Liver (tissue), 9 donors: ENCODE data around the gene ASIC1. TPM values are rescaled to one million over a fixed set of nuclear protein-coding genes. Genes with fewer than 3 reads are reported as not detected.

Experiments used
- DNase-seq: peaks from one replicate; pipeline ENCODE4 v3.0.0-alpha.2; 2017; ENCODE audit warnings: low spot score
- H3K27ac ChIP-seq, 2 donors: one replicate each; pipeline ENCODE4 v1.7.0; 2013; ENCODE audit warnings: inconsistent platforms in 2 of 2, low read length in 2 of 2, control low read depth in 1 of 2, low read depth in 1 of 2, mild to moderate bottlenecking in 1 of 2
- H3K27me3 ChIP-seq, 4 donors: one replicate each; pipeline versions ENCODE4 v1.6.1 to v1.7.0; 2013; ENCODE audit warnings: low read length in 3 of 4, inconsistent platforms in 1 of 4, mild to moderate bottlenecking in 1 of 4, moderate library complexity in 1 of 4; ENCODE audit not compliant: control insufficient read depth in 4 of 4, insufficient read depth in 4 of 4
- H3K36me3 ChIP-seq, 4 donors: one replicate each; pipeline versions ENCODE4 v1.6.1 to v1.7.0; 2013; ENCODE audit warnings: low read length in 3 of 4, mild to moderate bottlenecking in 3 of 4, low read depth in 1 of 4, moderate library complexity in 1 of 4; ENCODE audit not compliant: control insufficient read depth in 4 of 4, insufficient read depth in 3 of 4
- H3K4me1 ChIP-seq, 4 donors: one replicate each; pipeline versions ENCODE4 v1.6.1 to v1.7.0; 2013; ENCODE audit warnings: low read length in 3 of 4, mild to moderate bottlenecking in 3 of 4, moderate library complexity in 1 of 4; ENCODE audit not compliant: control insufficient read depth in 4 of 4, insufficient read depth in 4 of 4
- H3K4me3 ChIP-seq, 3 donors: one replicate each; pipeline versions ENCODE4 v1.6.1 to v1.7.0; 2013; ENCODE audit warnings: low read length in 3 of 3, control low read depth in 1 of 3, low read depth in 1 of 3, mild to moderate bottlenecking in 1 of 3
- H3K9ac ChIP-seq, 2 donors: one replicate each; pipeline ENCODE4 v1.7.0; 2013; ENCODE audit warnings: low read length in 2 of 2, mild to moderate bottlenecking in 2 of 2, moderate library complexity in 2 of 2, control low read depth in 1 of 2, low read depth in 1 of 2
- H3K9me3 ChIP-seq, 4 donors: one replicate each; pipeline versions ENCODE4 v1.6.1 to v1.7.0; 2013; ENCODE audit warnings: low read length in 3 of 4; ENCODE audit not compliant: control insufficient read depth in 4 of 4
- EGR1 ChIP-seq, 2 donors: IDR thresholded peaks; 2 replicates each; pipeline ENCODE4 v1.6.1; 2016 to 2018; ENCODE audit warnings: antibody characterized with exemption in 2 of 2, low read depth in 2 of 2
- FOXA1 ChIP-seq: IDR thresholded peaks from 2 replicates; pipeline ENCODE4 v1.6.1; 2016; ENCODE audit warnings: antibody characterized with exemption
- FOXA2 ChIP-seq: IDR thresholded peaks from 2 replicates; pipeline ENCODE4 v1.6.1; 2016; ENCODE audit warnings: antibody characterized with exemption
- GABPA ChIP-seq, 2 donors: IDR thresholded peaks in 1 of 2; conservative IDR thresholded peaks in 1 of 2; 2 replicates each; pipeline ENCODE4 v1.6.1; 2016; ENCODE audit warnings: antibody characterized with exemption in 2 of 2, mild to moderate bottlenecking in 1 of 2, moderate library complexity in 1 of 2
- HNF4A ChIP-seq, 2 donors: conservative IDR thresholded peaks; 2 replicates each; pipeline ENCODE4 v1.6.1; 2016; ENCODE audit warnings: antibody characterized with exemption in 2 of 2, mild to moderate bottlenecking in 2 of 2
- HNF4G ChIP-seq: IDR thresholded peaks from 2 replicates; pipeline ENCODE4 v1.6.1; 2016; ENCODE audit warnings: antibody characterized with exemption
- JUND ChIP-seq, 2 donors: IDR thresholded peaks; 2 replicates each; pipeline ENCODE4 v1.6.1; 2016; ENCODE audit warnings: antibody characterized with exemption in 2 of 2
- NR2F2 ChIP-seq: IDR thresholded peaks from 2 replicates; pipeline ENCODE4 v1.6.1; 2016; ENCODE audit warnings: antibody characterized with exemption
- RAD21 ChIP-seq, 2 donors: IDR thresholded peaks; 2 replicates each; pipeline ENCODE4 v1.6.1; 2016; ENCODE audit warnings: antibody characterized with exemption in 2 of 2, mild to moderate bottlenecking in 2 of 2
- RXRA ChIP-seq, 2 donors: IDR thresholded peaks; 2 replicates each; pipeline ENCODE4 v1.6.1; 2017 to 2018; ENCODE audit warnings: antibody characterized with exemption in 2 of 2, mild to moderate bottlenecking in 1 of 2
- SP1 ChIP-seq: IDR thresholded peaks from 2 replicates; pipeline ENCODE4 v1.6.1; 2018; ENCODE audit warnings: antibody characterized with exemption, mild to moderate bottlenecking
- TAF1 ChIP-seq: conservative IDR thresholded peaks from 2 replicates; pipeline ENCODE4 v1.6.1; 2016; ENCODE audit warnings: antibody characterized with exemption, mild to moderate bottlenecking
- YY1 ChIP-seq: IDR thresholded peaks from 2 replicates; pipeline ENCODE4 v1.6.1; 2016; ENCODE audit warnings: antibody characterized with exemption, mild to moderate bottlenecking
- WGBS: extraction: QIAGEN DNeasy Blood & Tissue Kit; methylation state at CpG from one replicate; pipeline ENCODE4 v1.1.7; 2013; 5-methylcytosine and 5-hydroxymethylcytosine counted together
- polyA plus RNA-seq, 2 donors: library from polyadenylated mRNA; stranded (reverse) in 1 of 2; unstranded in 1 of 2; fragments of 200-250 nt in 1 of 2; fragments of >200 nt in 1 of 2; fragmentation: Nextera tagmentation in 1 of 2; extraction: Ambion mirVana in 1 of 2; gene quantifications; one replicate each; pipeline versions ENCODE4 v1.2.1 to v1.2.3, GENCODE V29; 2013 to 2015
- total RNA-seq, 2 donors: library from RNA; depleted of rRNA; stranded (reverse); fragments of >200 nt; gene quantifications; one replicate each; pipeline ENCODE4 v1.2.3, GENCODE V29; 2014
- TF ChIP-seq, protein P1 (sequence below): IDR thresholded peaks from 2 replicates; pipeline ENCODE4 v1.6.1; 2016; ENCODE audit warnings: antibody characterized with exemption
- TF ChIP-seq, protein P2 (sequence below): fragments of 150-350 bp; IDR thresholded peaks from 2 replicates; pipeline ENCODE4 v1.5.1; 2017; ENCODE audit warnings: improper control_type of control experiment, low read depth, low read length; ENCODE audit not compliant: missing input control
- TF ChIP-seq, protein P3 (sequence below): IDR thresholded peaks from 2 replicates; pipeline ENCODE4 v1.6.1; 2016; ENCODE audit warnings: antibody characterized with exemption, mild to moderate bottlenecking
- TF ChIP-seq, protein P4 (sequence below): IDR thresholded peaks from 2 replicates; pipeline ENCODE4 v1.6.1; 2016; ENCODE audit warnings: antibody characterized with exemption
- TF ChIP-seq, protein P5 (sequence below): IDR thresholded peaks from 2 replicates; pipeline ENCODE4 v1.6.1; 2016; ENCODE audit warnings: antibody characterized with exemption
- donor health status: healthy.
- donor health status: healthy.
- donor health status: healthy.
- donor health status: healthy.
- donor health status: healthy.

The ASIC1 gene
- total and polyA plus RNA-seq, 4 donors: 0.05 to 0.08 (median 0.06) TPM; not detected in 1

DNA sequence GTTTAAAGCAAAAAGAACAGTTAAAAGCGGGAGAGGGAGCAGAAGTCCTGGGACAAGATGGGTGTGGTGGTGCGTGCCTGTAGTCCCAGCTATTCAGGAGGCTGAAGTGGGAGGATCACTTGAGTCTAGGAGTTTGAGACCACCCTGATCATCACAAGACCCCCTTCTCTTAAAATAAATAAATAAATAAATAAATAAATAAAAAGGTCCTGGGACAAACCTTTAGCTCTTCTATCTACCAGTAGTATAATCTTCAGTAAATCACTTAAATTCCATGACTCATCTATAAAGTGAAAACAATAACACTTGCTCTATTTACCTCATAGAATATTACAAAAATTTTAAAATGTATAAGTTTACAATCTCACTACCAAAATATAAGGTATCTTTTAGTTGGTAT is 37.9 kb upstream of the ASIC1 start:
- DNase-seq: no peak
- 98% methylated on average over 2 of the region's 2 CpGs for WGBS
- Histone ChIP-seq H3K9me3 (no peaks in the 10 kb centered on the region), H3K4me1 (peaks cover 1 to 7% (median 4%) of the 10 kb centered on the region in 4 donors), H3K36me3 (no peaks in the 10 kb centered on the region), H3K4me3 (no peak overlapping the region), H3K9ac (no peak overlapping the region), H3K27me3 (no peaks in the 10 kb centered on the region), H3K27ac (no peak overlapping the region)
- TF ChIP-seq RAD21 (IDR thresholded peaks at IDR 0.05) (no peak), FOXA1 (no peak), GABPA (IDR thresholded peaks at IDR 0.05 in 1 of 2, conservative IDR thresholded peaks at IDR 0.05 in 1 of 2) (no peak), FOXA2 (no peak), TAF1 (no peak), RXRA (IDR thresholded peaks at IDR 0.05) (no peak), EGR1 (IDR thresholded peaks at IDR 0.05; ENCODE audit: low read depth in 2 of 2) (no peak), JUND (IDR thresholded peaks at IDR 0.05) (no peak), HNF4G (no peak), YY1 (no peak), HNF4A (conservative IDR thresholded peaks at IDR 0.05) (no peak), SP1 (no peak), NR2F2 (no peak)
- TF ChIP-seq, protein P1, sequence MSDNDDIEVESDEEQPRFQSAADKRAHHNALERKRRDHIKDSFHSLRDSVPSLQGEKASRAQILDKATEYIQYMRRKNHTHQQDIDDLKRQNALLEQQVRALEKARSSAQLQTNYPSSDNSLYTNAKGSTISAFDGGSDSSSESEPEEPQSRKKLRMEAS: no peak
- TF ChIP-seq, protein P2, sequence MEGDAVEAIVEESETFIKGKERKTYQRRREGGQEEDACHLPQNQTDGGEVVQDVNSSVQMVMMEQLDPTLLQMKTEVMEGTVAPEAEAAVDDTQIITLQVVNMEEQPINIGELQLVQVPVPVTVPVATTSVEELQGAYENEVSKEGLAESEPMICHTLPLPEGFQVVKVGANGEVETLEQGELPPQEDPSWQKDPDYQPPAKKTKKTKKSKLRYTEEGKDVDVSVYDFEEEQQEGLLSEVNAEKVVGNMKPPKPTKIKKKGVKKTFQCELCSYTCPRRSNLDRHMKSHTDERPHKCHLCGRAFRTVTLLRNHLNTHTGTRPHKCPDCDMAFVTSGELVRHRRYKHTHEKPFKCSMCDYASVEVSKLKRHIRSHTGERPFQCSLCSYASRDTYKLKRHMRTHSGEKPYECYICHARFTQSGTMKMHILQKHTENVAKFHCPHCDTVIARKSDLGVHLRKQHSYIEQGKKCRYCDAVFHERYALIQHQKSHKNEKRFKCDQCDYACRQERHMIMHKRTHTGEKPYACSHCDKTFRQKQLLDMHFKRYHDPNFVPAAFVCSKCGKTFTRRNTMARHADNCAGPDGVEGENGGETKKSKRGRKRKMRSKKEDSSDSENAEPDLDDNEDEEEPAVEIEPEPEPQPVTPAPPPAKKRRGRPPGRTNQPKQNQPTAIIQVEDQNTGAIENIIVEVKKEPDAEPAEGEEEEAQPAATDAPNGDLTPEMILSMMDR: no peak
- TF ChIP-seq, protein P3, sequence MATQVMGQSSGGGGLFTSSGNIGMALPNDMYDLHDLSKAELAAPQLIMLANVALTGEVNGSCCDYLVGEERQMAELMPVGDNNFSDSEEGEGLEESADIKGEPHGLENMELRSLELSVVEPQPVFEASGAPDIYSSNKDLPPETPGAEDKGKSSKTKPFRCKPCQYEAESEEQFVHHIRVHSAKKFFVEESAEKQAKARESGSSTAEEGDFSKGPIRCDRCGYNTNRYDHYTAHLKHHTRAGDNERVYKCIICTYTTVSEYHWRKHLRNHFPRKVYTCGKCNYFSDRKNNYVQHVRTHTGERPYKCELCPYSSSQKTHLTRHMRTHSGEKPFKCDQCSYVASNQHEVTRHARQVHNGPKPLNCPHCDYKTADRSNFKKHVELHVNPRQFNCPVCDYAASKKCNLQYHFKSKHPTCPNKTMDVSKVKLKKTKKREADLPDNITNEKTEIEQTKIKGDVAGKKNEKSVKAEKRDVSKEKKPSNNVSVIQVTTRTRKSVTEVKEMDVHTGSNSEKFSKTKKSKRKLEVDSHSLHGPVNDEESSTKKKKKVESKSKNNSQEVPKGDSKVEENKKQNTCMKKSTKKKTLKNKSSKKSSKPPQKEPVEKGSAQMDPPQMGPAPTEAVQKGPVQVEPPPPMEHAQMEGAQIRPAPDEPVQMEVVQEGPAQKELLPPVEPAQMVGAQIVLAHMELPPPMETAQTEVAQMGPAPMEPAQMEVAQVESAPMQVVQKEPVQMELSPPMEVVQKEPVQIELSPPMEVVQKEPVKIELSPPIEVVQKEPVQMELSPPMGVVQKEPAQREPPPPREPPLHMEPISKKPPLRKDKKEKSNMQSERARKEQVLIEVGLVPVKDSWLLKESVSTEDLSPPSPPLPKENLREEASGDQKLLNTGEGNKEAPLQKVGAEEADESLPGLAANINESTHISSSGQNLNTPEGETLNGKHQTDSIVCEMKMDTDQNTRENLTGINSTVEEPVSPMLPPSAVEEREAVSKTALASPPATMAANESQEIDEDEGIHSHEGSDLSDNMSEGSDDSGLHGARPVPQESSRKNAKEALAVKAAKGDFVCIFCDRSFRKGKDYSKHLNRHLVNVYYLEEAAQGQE: no peak
- TF ChIP-seq, protein P4, sequence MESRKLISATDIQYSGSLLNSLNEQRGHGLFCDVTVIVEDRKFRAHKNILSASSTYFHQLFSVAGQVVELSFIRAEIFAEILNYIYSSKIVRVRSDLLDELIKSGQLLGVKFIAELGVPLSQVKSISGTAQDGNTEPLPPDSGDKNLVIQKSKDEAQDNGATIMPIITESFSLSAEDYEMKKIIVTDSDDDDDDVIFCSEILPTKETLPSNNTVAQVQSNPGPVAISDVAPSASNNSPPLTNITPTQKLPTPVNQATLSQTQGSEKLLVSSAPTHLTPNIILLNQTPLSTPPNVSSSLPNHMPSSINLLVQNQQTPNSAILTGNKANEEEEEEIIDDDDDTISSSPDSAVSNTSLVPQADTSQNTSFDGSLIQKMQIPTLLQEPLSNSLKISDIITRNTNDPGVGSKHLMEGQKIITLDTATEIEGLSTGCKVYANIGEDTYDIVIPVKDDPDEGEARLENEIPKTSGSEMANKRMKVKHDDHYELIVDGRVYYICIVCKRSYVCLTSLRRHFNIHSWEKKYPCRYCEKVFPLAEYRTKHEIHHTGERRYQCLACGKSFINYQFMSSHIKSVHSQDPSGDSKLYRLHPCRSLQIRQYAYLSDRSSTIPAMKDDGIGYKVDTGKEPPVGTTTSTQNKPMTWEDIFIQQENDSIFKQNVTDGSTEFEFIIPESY: no peak
- TF ChIP-seq, protein P5, sequence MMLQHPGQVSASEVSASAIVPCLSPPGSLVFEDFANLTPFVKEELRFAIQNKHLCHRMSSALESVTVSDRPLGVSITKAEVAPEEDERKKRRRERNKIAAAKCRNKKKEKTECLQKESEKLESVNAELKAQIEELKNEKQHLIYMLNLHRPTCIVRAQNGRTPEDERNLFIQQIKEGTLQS: no peak
